ENCODE results near the gene MLH3.

The MLH3 gene

GRCh38 chr14:74983343-74983742, 67.9 kb downstream of the MLH3 start:
- TF ChIP-seq CTCF (IDR thresholded peaks at IDR 0.05; ENCODE audit: low read length, missing control alignments) = no peak
- DNase-seq (ENCODE audit: low read depth) = no peak
- no peak overlapping the region for H3K4me3 ChIP-seq (replicated peaks; ENCODE audit: low read depth, low read length)

GRCh38 chr14:74982661-74983060, 68.6 kb downstream of the MLH3 start:
- no peak for TF ChIP-seq CTCF (IDR thresholded peaks at IDR 0.05; ENCODE audit: low read length, missing control alignments)
- DNase-seq (ENCODE audit: low read depth) = no peak
- H3K4me3 ChIP-seq (replicated peaks; ENCODE audit: low read depth, low read length) = no peak overlapping the region

- DNase-seq (ENCODE audit: low read depth) = no peak
- no peak overlapping the region for H3K4me3 ChIP-seq (replicated peaks; ENCODE audit: low read depth, low read length)
- TF ChIP-seq CTCF (IDR thresholded peaks at IDR 0.05; ENCODE audit: low read length, missing control alignments) = no peak
Measured at GRCh38 chr14:74981833-74982232, 69.4 kb downstream of the MLH3 start.

- no peak for TF ChIP-seq CTCF (IDR thresholded peaks at IDR 0.05; ENCODE audit: low read length, missing control alignments)
- no peak for DNase-seq (ENCODE audit: low read depth)
- H3K4me3 ChIP-seq (replicated peaks; ENCODE audit: low read depth, low read length) = no peak overlapping the region
Measured at GRCh38 chr14:74981462-74981782, 69.8 kb downstream of the MLH3 start.

- no peak overlapping the region for H3K4me3 ChIP-seq (replicated peaks; ENCODE audit: low read depth, low read length)
- DNase-seq (ENCODE audit: low read depth) = peak; percentile 45
- TF ChIP-seq CTCF (IDR thresholded peaks at IDR 0.05; ENCODE audit: low read length, missing control alignments) = no peak
Measured at GRCh38 chr14:74980731-74981461, 70.4 kb downstream of the MLH3 start.

GRCh38 chr14:74980398-74980730, 70.9 kb downstream of the MLH3 start:
- no peak overlapping the region for H3K4me3 ChIP-seq (replicated peaks; ENCODE audit: low read depth, low read length)
- no peak for DNase-seq (ENCODE audit: low read depth)

More at GRCh38 chr14:74980398-74980730, 70.9 kb downstream of the MLH3 start:
- no peak for TF ChIP-seq CTCF (IDR thresholded peaks at IDR 0.05; ENCODE audit: low read length, missing control alignments)

Measured in fibroblast of pulmonary artery (primary cell).